GM21529 (cell line): ENCODE data around the gene AVP.

Source experiments
- ATAC-seq: cut with Tn5 transposase; IDR thresholded peaks from one replicate; pipeline ENCODE4 v1.9.1; 2021; ENCODE audit not compliant: unreplicated experiment

The AVP gene

DNA sequence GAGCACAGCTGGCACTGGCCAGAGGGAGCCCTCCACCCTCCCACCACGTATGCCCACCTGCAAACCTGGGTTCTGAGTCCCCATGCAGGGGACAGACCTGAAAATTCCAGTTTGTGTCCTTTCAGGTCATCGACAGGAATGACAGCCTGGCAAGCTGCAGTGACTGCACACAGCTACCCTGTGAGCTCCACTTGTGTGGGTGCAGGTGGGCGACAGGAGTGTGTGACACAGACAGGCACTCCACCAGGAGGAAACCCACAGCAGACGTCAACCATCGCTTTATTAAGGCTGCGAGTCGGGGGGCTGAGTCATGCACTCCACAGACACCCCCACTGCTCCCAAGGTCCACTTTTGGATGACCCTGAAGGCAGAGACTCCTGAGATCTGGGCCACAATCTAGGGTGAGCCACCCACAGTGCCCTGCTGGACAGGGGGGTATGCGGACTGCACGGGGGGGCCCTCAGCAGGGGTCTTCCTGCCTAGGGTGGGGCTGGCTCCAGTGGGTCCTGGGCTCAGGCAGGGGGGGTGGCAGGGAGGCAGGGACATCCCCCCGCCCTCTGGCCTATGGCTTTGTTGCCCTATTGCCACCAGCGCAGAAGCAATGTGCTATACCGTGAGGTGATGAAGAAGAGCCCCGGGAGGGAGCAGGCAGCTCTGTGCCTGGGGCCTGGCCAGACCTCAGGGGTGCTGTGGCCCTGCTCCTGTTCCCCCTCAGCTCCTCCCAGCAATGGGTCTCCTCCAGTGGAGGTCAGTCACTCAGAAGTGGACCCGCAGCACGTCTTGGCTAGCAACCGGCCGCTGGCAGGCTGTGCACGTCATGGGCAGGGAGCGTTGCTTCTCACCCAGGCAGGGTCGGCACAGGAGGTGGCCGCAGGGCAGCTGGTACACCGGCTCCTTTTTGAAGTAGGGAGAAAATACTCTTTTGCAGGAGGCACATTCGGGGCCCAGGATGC lies 25.1 kb upstream of the AVP start:
- ATAC-seq = no peak

DNA sequence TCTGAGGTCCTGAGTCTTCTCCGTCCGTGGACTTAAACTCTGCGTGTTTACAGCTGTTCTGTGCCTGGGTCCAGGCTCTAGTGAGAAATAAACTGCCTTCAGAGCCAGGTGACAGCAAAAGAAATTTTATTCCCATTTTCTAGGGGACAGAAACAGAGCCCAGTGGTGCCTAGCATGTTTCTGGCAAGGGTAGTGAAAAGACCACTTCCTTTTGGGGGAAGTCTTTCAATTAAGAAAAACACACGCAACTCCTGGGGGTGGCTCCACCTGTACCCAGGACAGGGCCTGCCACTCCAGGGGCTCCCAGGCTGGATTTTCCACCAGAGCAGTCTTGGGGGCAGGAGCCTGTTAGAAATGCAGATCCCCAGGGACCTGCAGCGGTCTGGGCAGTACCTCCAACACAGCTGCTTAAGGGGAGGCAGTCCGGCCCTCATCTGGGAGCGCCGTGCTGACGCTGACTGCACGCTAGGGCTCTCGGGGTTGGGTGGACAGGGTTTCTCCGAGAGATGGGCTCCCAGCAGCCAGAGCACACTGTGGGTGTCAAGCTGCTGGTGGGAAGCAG lies 23.0 kb upstream of the AVP start:
- no peak for ATAC-seq

DNA sequence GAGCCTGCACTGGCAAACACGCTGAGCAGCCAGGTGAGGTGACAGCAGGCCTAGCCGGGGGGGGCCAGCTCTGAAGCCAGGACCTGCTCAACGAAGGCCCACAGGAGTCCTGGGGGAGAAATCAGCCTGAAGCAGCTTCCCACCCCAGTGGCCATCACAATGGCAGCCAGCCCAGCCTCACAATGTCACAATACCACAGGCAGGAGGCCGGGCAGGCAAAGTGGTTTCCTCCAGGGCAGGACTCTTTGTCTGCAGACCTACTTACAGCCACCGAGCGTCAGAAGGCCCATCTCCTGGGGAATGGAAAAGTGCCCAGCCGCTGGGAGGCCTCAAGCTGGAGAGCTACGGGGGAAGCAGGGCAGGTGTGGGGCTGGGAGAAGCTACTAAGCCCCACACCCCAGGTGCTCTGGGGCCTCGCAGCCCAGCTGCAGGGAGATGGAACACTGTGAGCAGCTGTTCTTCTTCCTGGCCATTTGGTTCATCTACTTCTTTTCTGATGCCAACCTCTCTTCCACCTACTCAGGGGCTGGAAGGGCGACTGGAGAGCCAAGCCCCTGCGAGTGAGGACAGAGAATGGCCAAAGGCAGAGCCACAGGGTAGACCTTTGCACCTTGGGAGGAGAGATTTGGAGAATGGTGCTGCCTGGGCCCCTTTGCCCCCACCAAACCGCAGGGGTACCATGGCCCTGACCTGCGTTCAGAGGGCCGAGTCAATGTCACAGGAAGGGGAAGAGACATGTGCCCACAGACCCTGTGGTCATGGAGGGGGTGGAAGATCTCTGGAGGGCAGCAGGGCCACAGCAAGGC lies 22.3 kb upstream of the AVP start:
- no peak for ATAC-seq

DNA sequence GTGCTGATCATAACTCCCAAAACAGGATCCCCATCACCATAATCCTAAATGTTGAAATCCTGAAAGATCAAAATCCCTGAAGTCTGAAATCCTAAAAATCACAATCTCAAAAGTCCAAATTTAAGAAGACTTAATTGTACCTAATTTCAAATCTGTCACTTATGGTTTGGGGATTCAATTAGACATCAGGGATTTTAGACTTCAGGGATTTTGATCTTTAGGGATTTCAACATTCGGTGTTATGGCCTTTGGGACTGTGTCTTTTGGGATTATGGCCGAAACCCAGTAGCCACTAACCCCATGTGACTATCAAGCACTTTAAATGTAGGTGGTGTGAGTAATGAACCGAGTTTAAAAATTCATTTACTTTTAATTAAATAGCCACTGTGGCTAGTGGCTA lies 21.7 kb upstream of the AVP start:
- no peak for ATAC-seq

DNA sequence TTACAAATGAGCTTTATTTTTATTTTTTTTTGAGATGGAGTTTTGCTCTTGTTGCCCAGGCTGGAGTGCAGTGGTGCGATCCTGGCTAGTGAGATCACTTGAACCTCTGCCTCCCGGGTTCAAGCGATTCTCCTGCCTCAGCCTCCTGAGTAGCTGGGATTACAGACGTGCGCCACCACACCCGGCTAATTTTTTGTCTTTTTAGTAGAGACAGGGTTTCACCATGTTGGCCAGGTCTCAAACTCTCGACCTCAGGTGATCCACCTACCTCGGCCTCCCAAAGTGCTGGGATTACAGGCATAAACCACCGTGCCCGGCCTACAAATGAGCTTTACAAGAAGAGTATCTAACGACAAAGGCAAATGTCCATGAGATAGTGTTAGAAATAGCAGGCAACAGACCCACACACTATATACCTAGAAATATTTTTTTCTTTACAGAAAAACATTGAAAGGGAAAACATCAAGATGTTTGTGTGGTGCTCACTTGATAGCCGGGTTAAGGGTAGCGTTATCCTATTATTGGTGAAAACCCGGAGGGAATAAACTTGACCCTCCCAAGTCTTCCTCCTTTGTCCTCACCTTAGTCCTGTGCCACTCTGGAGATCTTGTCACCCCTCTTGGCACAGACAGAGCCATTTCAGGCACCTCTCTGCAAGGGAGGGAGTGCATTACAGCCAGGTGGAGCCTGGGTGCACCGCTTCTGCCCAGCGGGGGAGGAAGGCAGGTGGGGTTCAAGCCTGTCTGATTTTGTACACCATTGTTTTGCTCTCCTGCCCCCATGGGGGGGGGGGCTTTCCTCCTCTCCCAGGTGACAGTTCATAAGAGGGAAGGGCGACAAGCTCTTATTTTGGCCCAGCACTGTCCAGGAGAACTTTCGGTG lies 21.0 kb upstream of the AVP start:
- ATAC-seq = no peak

DNA sequence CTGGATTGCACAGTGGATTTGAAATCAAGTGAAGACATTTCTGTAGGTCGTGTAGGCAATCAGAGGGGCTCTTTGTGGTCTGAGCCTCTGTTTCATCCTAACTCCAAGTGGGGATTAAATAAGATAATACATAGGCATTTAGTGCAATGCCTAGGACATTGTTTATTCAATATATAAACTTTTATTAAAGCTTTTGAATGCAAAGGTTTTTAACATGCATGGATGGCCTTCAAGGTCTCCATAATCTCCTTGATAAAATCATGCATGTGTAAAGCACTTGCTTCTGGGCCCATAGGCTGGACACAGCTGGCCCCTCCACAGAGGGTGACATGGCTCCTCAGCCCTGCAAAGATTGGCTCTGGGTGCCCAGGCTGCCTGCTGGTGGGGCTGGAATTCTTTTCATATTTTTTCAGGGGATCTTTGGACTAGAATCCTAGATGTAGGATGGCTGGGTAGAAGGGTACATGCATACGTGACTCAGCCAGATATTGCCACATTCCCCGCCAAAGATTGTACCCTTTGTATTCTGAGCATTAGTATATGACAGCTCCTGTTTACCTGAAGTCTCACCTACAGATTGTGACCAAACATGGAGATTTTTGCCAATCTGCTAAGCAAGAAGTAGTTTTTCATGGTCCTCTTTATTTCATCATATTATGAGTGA lies 19.0 kb upstream of the AVP start:
- no peak for ATAC-seq

DNA sequence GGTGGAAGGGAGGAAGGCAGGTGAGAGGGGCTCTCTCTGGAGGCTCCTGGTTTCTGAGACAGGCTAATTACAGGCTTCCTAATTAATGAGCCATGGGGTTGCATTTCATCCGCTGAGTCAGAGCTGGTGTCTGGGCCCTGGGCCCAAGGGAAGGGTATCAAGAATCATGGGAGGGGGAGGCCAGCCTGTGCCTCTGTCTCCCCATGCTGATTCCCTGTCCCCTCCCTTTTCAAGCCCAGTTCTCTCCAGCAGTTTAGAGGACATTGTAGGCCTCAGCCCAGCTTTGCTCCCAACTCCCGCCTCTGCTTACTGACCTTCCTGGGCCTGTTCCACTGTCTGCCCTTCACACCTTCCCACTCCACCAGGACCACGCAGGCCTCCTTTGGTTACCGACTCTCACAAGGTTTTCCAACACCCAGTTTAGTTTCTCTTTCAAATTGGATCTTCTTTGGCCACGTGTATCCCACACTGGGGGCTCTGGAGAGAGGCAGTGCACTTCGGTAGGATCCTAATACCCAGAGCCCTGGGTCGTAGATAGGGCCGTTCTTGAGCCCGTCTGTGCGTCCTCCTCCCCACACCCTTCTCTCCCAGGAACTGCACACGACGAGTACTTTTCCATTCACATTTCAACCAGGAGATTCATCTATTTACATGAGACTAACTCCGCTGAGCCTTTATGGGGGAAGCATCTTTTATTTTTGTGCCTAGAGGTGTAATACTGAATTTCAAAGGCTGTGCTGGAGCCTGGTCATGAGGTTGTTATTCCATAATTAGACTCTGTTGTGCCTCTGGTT lies 18.2 kb upstream of the AVP start:
- ATAC-seq = no peak

DNA sequence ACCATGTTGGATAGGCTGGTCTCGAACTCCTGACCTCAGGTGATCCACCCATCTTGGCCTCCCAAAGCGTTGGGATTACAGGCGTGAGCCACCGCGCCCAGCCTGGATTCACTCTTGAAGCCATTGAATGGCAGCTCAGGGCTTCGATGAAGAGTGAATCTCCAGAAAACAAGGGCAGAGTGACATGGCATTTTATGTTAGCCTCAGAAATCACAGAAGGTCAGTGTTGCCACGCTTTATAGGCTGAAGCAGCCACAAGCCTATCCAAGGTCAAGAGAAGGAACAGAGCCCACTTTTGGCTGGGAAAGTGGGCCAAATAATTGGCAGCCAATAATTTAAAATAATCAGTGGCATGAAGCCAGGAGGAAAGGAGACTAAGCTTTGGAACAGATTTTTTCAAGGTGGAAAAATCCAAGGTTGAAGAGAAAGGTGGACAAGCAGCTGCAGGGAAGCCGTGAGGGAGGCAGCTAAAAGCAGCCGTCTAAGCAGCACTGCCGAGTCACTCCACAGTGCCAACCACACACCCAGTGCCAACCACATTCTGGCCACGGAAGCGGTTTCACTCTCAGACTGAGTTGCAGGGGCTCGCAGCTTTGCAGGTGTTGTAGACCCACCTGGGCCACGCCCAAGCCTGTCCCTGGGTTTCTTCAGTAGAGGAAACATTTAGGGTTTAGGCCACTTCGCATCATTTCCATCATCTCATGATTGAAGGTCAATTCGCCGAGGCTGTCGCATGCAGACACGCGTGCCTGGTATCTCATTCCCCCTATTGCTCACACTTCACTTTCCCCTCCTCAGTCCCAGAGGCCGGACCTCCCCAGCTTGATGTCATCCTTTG lies 17.4 kb upstream of the AVP start:
- no peak for ATAC-seq

DNA sequence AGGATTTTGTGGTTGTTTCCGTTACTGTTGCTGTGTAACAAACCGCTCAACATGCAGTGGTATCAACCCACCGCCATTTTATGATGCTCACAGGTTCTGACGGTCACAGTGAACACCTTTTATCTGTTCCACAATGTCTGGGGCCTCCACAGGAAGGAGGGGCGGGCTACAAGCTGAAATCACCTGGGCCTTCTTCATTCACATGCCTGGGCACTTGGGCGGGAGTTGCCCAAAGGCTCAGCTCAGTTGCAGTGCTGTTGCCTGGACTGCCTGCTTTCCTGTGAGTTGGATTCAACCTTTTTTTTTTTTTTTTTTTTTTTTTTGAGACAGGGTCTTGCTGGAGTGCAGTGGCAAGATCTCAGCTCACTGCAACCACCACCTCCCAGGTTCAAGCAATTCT lies 16.7 kb upstream of the AVP start:
- ATAC-seq = no peak

DNA sequence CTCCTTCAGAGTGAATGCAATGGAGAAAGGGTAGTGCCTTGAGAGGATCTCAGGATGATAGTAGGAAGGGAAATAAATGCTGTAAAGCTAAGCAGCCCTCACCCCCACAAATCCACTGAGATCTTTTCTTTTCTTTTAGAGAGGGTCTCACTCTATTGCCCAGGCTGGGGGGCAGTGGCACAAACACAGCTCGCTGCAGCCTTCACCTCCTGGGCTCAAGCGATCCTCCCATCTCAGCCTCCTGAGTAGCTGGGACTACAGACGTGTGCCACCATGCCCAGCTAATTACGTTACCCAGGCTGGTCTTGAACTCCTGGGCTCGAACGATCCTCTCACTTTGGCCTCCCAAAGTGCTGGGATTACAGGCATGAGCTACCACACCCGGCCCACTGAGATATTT lies 16.0 kb upstream of the AVP start:
- no peak for ATAC-seq

DNA sequence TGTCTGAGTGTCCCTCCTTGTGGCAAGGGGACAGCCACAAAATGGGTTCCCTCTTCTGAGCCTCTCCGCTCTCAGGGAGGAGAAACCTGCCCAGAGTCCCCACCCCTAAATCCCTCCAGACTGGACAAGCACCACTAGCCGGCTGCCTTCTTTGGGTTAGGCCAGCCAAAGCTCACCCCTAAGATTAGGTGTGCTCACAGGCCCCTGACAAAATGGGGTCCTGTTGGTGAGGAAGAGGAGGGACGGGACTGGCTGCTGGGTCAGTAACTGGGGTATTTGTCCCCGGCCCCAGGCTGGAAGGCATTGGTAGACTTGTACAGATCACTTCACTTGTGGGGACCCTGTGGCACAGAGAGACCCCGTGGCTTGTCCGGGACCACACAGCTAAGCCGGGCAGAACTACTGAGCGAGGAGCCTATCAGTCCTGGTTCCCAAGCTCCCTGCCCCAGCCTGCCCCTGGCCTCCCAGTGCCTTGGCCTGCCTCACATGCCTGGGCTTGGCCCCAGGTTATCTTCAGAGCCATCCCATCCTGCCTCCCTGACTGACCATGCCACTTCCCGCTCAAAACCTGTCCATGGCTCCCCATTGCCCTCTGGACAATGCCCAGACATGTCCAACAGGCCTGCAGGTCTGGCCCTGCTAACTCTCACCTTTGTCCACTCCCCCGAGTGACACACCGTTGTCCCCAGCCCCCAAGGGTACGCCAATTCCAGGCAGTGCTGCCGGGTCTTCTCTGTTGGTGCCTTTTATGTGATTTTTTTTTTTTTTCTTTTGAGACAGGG lies 10.5 kb upstream of the AVP start:
- ATAC-seq = no peak

DNA sequence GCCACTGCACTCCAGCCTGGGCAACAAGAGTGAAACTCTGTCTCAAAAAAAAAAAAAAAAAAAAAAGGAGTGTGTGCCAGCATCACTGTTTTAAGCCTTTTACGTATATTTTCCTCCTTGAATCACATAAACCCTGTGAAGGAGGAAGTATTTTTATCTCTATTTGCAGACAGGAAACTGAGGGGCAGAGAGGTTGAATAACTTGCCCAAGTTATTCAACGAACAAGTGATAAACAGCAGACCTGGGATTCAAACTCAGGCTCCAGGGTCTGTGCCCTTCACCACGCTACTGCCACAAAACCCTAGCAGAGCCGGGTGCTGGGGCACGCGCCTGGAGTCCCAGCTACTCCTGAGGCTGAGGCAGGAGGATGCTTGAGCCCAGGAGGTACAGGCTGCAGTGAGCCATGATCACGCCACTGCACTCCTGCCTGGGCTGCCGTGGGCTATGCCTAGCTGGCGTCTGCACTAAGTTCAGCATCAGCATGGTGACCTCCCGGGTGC lies 9.4 kb upstream of the AVP start:
- ATAC-seq = no peak

DNA sequence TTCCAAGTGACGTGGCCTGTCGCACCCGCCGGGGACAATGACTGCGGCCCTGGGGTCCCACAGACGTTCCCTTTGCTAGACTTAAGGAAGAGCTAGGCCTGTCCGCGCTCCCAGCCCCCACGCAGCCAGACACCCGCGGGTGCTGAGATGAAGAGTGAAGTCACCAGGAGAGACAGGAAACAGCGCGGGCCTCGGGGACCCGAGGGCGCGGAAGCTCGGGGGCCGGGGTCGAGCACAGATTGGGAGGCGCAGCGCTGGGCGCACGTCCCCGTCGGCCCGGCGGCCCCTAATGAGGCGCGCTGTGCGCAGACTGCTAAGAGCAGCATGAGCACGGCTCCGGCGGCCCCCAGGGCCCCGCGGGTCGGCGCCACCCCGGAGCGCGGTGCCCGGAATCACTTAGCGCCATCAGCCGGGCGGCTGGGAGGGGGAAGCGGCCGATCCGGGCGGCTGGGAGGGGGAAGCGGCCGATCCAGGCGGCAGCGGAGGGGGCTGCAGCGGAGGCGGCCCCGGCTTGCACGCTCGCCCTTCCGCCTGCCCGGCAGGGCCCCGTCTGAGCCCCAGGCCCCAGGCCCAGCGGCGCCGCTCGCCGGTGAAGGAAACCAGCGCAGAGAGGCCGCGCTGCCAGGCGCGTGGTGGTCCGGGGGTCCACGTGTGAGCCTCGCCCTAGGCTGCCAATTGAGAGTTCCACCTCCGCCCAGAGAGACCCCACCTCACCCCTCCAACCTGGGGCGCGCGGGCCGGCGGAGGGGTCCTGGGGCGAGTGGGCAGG lies 8.3 kb upstream of the AVP start:
- no peak for ATAC-seq

DNA sequence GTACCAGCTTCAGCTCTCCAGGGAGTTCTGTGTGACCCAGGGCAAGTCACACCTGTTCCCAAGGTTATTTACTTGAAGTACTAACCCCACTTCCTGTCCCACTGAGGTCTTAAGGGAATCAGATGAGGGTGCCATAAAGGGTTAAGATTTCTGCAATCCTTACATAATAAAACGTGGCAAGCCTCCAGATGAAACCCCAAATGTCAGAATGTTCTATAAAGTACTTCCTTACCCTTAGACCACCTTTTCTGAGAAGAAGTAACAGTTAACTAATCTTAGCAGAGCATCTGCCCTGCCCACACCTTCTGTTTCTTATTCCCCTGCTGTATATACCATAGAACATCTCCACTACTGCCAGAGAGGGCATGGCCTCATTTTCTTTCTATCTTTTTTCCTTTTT lies 6.0 kb upstream of the AVP start:
- no peak for ATAC-seq

DNA sequence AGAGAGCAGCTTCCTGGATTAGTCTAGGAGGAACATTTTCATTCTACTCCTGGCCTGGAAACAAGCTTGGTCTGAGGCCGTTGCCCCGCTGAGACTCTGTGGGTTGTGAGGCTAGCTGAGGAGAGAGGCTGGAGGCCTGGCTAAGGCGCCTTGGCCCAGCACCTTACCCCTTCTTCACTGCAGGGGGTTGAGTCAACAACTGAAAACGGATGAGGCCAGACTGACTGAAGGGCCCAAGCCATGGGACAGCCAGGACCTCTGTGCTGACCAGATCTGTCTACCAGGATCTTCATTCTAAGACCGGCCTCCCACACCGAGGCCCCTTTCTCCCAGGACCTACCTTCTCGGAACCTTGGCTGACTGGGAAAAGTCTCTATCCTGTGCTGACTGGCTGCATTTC lies 3.5 kb upstream of the AVP start:
- no peak for ATAC-seq

DNA sequence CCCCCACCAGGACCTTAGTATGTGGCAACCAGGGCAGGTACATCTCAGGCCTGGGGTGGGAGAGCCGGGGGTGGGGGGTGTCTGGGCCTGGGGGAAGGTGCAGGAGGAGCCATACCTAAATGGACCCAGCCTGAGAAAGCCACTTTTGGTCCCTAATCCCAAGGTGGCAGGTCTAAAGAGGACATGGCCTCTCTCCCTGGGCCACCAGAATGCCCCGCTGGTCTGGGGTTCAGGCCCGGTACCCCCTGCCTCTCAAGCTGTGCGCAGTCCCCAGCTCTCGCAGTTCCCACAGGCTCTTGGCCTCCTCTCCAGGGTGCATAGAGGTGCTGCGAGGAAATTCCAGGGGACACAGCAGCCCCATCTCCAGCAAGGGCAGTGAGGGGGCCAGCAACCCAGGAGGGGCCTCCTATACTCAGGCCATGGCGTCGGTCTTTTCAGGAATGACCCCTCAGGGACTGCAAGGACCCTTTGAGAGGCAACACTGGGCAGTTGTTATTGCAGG lies 1.1 kb upstream of the AVP start:
- no peak for ATAC-seq

DNA sequence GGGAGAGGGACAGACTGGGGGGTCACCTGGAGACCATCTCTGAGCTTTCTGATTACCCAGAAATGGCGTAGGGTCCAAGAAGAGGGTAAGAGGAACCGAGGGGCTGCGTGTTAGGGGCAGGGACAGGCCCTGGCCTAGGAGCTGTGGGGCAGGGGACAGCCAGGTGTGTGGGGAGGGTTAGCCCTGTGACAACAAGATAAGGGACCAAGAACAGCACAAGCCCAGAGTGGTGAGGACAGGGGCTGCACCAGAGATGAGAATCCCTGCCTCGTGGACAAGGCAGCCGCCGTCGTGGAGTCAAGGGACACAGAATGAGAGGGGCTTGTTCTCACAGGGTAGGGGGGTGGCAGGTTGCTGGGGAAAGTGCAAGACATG lies 449 bp upstream of the AVP start:
- ATAC-seq = no peak
